ENCODE data around the gene KMT2A. TPM values are rescaled to one million over a fixed set of nuclear protein-coding genes. Genes with fewer than 3 reads are reported as not detected.

Gene KMT2A
- total RNA-seq, 1 experiment from 2014 or later: 50.4 TPM

DNA sequence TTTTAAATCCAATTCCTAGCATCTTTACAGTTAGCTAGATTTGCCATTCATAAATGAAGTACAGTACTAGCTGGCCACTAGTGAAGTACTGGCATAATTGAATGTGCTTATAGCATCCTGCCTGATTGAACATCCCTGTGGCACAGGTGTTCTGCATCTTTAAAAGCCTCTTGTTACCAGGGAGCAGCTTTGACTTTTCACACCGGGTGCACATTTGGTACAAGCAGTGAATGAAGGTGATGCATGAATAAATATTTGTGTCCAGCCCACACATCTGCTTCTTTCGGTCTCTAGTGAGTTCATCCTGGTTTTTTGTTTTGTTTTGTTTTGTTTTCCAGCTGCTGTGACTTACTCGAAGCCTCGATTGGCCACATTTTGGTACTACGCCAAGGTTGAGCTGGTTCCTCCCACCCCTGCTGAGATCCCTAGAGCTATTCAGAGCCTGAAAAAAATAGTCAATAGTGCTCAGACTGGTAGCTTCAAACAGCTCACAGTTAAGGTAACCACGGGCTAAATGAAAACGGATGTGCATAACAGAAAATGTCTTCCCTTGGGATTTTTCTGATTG lies 29.6 kb upstream of the KMT2A start:
- TF ChIP-seq POLR2A (IDR thresholded peaks at IDR 0.05; ENCODE audit: borderline replicate concordance, extremely low read depth, insufficient read depth, insufficient read length) (no peak), CEBPB (IDR thresholded peaks at IDR 0.05; ENCODE audit: low read depth) (no peak), ZNF274 (IDR thresholded peaks at IDR 0.05; ENCODE audit: low read depth, low read length) (no peak), CBX3 (IDR thresholded peaks at IDR 0.05; ENCODE audit: low read depth) (no peak), EZH2phosphoT487 (IDR thresholded peaks at IDR 0.05; ENCODE audit: borderline replicate concordance) (no peak), TCF7L2 (IDR thresholded peaks at IDR 0.05; ENCODE audit: borderline replicate concordance, extremely low read depth, insufficient read depth, insufficient read length) (no peak), EGR1 (IDR thresholded peaks at IDR 0.05; ENCODE audit: low read depth) (no peak), YY1 (IDR thresholded peaks at IDR 0.05; ENCODE audit: extremely low read depth, insufficient replicate concordance, low read depth, low read length) (no peak), EZH2 (IDR thresholded peaks at IDR 0.05) (no peak), POLR2AphosphoS5 (IDR thresholded peaks at IDR 0.05; ENCODE audit: low read depth, low read length) (no peak), FOSL1 (IDR thresholded peaks at IDR 0.05; ENCODE audit: low read depth) (no peak), ELF1 (IDR thresholded peaks at IDR 0.05; ENCODE audit: borderline replicate concordance, low read depth) (no peak)
- TF ChIP-seq, protein P1, sequence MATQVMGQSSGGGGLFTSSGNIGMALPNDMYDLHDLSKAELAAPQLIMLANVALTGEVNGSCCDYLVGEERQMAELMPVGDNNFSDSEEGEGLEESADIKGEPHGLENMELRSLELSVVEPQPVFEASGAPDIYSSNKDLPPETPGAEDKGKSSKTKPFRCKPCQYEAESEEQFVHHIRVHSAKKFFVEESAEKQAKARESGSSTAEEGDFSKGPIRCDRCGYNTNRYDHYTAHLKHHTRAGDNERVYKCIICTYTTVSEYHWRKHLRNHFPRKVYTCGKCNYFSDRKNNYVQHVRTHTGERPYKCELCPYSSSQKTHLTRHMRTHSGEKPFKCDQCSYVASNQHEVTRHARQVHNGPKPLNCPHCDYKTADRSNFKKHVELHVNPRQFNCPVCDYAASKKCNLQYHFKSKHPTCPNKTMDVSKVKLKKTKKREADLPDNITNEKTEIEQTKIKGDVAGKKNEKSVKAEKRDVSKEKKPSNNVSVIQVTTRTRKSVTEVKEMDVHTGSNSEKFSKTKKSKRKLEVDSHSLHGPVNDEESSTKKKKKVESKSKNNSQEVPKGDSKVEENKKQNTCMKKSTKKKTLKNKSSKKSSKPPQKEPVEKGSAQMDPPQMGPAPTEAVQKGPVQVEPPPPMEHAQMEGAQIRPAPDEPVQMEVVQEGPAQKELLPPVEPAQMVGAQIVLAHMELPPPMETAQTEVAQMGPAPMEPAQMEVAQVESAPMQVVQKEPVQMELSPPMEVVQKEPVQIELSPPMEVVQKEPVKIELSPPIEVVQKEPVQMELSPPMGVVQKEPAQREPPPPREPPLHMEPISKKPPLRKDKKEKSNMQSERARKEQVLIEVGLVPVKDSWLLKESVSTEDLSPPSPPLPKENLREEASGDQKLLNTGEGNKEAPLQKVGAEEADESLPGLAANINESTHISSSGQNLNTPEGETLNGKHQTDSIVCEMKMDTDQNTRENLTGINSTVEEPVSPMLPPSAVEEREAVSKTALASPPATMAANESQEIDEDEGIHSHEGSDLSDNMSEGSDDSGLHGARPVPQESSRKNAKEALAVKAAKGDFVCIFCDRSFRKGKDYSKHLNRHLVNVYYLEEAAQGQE (IDR thresholded peaks at IDR 0.05; ENCODE audit: low read depth): no peak
- TF ChIP-seq, protein P2, sequence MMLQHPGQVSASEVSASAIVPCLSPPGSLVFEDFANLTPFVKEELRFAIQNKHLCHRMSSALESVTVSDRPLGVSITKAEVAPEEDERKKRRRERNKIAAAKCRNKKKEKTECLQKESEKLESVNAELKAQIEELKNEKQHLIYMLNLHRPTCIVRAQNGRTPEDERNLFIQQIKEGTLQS (IDR thresholded peaks at IDR 0.05): no peak
- TF ChIP-seq, protein P3, sequence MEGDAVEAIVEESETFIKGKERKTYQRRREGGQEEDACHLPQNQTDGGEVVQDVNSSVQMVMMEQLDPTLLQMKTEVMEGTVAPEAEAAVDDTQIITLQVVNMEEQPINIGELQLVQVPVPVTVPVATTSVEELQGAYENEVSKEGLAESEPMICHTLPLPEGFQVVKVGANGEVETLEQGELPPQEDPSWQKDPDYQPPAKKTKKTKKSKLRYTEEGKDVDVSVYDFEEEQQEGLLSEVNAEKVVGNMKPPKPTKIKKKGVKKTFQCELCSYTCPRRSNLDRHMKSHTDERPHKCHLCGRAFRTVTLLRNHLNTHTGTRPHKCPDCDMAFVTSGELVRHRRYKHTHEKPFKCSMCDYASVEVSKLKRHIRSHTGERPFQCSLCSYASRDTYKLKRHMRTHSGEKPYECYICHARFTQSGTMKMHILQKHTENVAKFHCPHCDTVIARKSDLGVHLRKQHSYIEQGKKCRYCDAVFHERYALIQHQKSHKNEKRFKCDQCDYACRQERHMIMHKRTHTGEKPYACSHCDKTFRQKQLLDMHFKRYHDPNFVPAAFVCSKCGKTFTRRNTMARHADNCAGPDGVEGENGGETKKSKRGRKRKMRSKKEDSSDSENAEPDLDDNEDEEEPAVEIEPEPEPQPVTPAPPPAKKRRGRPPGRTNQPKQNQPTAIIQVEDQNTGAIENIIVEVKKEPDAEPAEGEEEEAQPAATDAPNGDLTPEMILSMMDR (IDR thresholded peaks at IDR 0.05 in 2 of 3, conservative IDR thresholded peaks at IDR 0.05 in 1 of 3; ENCODE audit: borderline replicate concordance in 1 of 3, insufficient read depth in 1 of 3, low read depth in 2 of 3, low read length in 2 of 3): no peak
- Histone ChIP-seq H3K9ac (ENCODE audit: low read length) (no peak overlapping the region), H3K4me2 (ENCODE audit: low read length) (no peak overlapping the region), H3K9me2 (ENCODE audit: insufficient read depth) (no peaks in the 10 kb centered on the region), H3K4me3 (replicated peaks in 1 of 2; ENCODE audit: low read depth in 1 of 2, low read length in 2 of 2) (no peak overlapping the region), H3K27ac (ENCODE audit: low read depth, low read length) (no peak overlapping the region), H3K9me3 (ENCODE audit: control insufficient read depth in 1 of 2, insufficient read depth in 1 of 2, low read depth in 1 of 2, low read length in 2 of 2) (no peaks in the 10 kb centered on the region), H4K20me1 (ENCODE audit: insufficient read depth) (peaks cover 17% of the 10 kb centered on the region; the same call in 1 of the 2 replicates), H2AFZ (ENCODE audit: low read depth, low read length, poor library complexity, severe bottlenecking) (no peak overlapping the region), H3K4me1 (ENCODE audit: control insufficient read depth in 1 of 2, insufficient read depth in 2 of 2, low read length in 2 of 2) (peaks cover 7 to 13% of the 10 kb centered on the region in 2 experiments; a peak in 3 of 4 replicates), H3K27me3 (ENCODE audit: insufficient read depth, low read length) (no peaks in the 10 kb centered on the region), H3K79me2 (ENCODE audit: insufficient read depth, low read length) (peaks cover 75% of the 10 kb centered on the region), H3K36me3 (ENCODE audit: control insufficient read depth in 1 of 2, insufficient read depth in 2 of 2, low read length in 2 of 2) (peaks cover 23 to 33% of the 10 kb centered on the region in 2 experiments)
- CTCF ChIA-PET: no interaction called here
- POLR2A ChIA-PET: no interaction called here
- no TSS peak for BruUV-seq (replicated peaks)
- ATAC-seq: no peak
- RAD21 ChIA-PET (ENCODE audit: low non-redundant PET in 1 of 2, low total read pairs in 2 of 2, uncharacterized antibody in 2 of 2, unreplicated experiment in 2 of 2): no interaction called here
- DNase-seq (ENCODE audit: low read depth, low spot score): no peak
- intact Hi-C loops (cut with micrococcal nuclease): no loop called here
